Measurements from ENCODE around the gene TMLHE.

DNA sequence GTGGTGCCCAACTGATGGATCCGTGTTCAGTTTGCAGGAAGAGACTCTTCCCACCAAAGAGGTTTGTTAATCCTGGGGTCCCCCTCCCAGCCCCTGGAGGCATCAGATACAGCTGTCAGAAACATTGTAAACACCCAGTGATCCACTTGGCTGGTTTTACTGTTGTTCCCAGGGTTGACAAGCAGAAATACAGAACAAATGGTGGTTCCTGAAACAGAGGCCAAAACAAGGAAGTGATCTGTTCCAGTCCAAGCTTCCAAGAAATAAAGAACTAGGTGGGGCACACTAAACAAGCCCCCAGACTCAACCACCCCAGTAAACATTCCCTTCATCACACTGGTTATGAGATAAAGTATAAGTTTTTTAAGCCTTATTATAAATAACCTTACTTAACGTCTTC, 1.4 kb downstream of the TMLHE start:
- TF ChIP-seq, protein P1, sequence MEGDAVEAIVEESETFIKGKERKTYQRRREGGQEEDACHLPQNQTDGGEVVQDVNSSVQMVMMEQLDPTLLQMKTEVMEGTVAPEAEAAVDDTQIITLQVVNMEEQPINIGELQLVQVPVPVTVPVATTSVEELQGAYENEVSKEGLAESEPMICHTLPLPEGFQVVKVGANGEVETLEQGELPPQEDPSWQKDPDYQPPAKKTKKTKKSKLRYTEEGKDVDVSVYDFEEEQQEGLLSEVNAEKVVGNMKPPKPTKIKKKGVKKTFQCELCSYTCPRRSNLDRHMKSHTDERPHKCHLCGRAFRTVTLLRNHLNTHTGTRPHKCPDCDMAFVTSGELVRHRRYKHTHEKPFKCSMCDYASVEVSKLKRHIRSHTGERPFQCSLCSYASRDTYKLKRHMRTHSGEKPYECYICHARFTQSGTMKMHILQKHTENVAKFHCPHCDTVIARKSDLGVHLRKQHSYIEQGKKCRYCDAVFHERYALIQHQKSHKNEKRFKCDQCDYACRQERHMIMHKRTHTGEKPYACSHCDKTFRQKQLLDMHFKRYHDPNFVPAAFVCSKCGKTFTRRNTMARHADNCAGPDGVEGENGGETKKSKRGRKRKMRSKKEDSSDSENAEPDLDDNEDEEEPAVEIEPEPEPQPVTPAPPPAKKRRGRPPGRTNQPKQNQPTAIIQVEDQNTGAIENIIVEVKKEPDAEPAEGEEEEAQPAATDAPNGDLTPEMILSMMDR (conservative IDR thresholded peaks at IDR 0.05; ENCODE audit: low read length): no peak
- TF ChIP-seq EZH2phosphoT487 (IDR thresholded peaks at IDR 0.05; ENCODE audit: borderline replicate concordance): no peak
